Suppressor macrophage treated with lipopolysaccharide for 1 hour (primary cell): ENCODE results near the gene UBC.
"Not testable (repeated sequence)": the region's sequence is repeated elsewhere in the genome, so short reads cannot be mapped to it uniquely, and the experiment has no call there.

Experiments used
- DNase-seq, 3 donors: peaks; one replicate each; pipeline ENCODE4 v3.0.0-alpha.2; 2020 to 2022

The UBC gene

GRCh38 chr12:124914392-124915238 lies at the start of gene UBC:
UBC (minus strand) TSS chr12:124914650; CDS start chr12:124913771, 879 bp downstream.
- peak; percentile 95 to 97 (median 96) for DNase-seq

- DNase-seq: peak; percentile 64 to 68 (median 67)
These were observed 48.8 kb upstream of the UBC start for GRCh38 chr12:124963211-124963610.

- DNase-seq: no peak
These were observed 46.6 kb upstream of the UBC start for GRCh38 chr12:124961055-124961454.

- DNase-seq: no peak
These were observed 42.1 kb upstream of the UBC start for GRCh38 chr12:124956571-124956970.

- DNase-seq: no peak
These were observed 40.3 kb upstream of the UBC start for GRCh38 chr12:124954771-124955170.

- no peak for DNase-seq
These were observed 39.4 kb upstream of the UBC start for GRCh38 chr12:124953689-124954405.

- no peak for DNase-seq
These were observed 38.4 kb upstream of the UBC start for GRCh38 chr12:124952801-124953200.

- no peak for DNase-seq
These were observed 37.8 kb upstream of the UBC start for GRCh38 chr12:124952295-124952694.

- no peak for DNase-seq
These were observed 35.6 kb upstream of the UBC start for GRCh38 chr12:124949779-124950728.

GRCh38 chr12:124949066-124949465 lies 34.6 kb upstream of the UBC start:
- no peak for DNase-seq

- no peak for DNase-seq
These were observed 33.3 kb upstream of the UBC start for GRCh38 chr12:124947561-124948398.

- no peak for DNase-seq
These were observed 32.6 kb upstream of the UBC start for GRCh38 chr12:124947013-124947412.

GRCh38 chr12:124946447-124946793 lies 32.0 kb upstream of the UBC start:
- DNase-seq: no peak

- no peak for DNase-seq
These were observed 26.7 kb upstream of the UBC start for GRCh38 chr12:124941170-124941527.

GRCh38 chr12:124940393-124941169 lies 26.1 kb upstream of the UBC start:
- peak; percentile 96 to 97 (median 97) for DNase-seq

- no peak for DNase-seq
These were observed 25.6 kb upstream of the UBC start for GRCh38 chr12:124940143-124940392.

GRCh38 chr12:124939421-124940142 lies 25.1 kb upstream of the UBC start:
- DNase-seq: peak; percentile 82 to 89 (median 84)

GRCh38 chr12:124939079-124939420 lies 24.6 kb upstream of the UBC start:
- DNase-seq: peak; percentile 73 to 84 (median 76)

- DNase-seq: peak in 2 of 3 donors; percentile 16 to 22
These were observed 24.1 kb upstream of the UBC start for GRCh38 chr12:124938587-124938986.

- DNase-seq: no peak
These were observed 23.7 kb upstream of the UBC start for GRCh38 chr12:124938108-124938507.

- DNase-seq: not testable (repeated sequence)
These were observed 17.1 kb upstream of the UBC start for GRCh38 chr12:124931528-124931927.
